Stomach (tissue), 4 donors: Measurements from ENCODE around the gene SUMO3.

Experiments
- CTCF ChIP-seq, 7 experiments: fragments of 450-650 bp in 4 of 7; fragments of 200-600 bp in 3 of 7; sonication (generic) in 3 of 7; IDR thresholded peaks; one replicate each; pipeline ENCODE4 v1.5.1; 2016 to 2019; ENCODE audit warnings: antibody characterized with exemption in 7 of 7, control low read depth in 2 of 7, mild to moderate bottlenecking in 1 of 7
- EP300 ChIP-seq: sonication (generic); formaldehyde crosslinking; IDR thresholded peaks from one replicate; pipeline ENCODE4 v1.6.1; 2017; ENCODE audit warnings: antibody characterized with exemption
- POLR2A ChIP-seq, 4 donors: fragments of 450-650 bp; IDR thresholded peaks; one replicate each; pipeline ENCODE4 v1.6.1; 2016; ENCODE audit warnings: antibody characterized with exemption in 4 of 4, control low read depth in 2 of 4, mild to moderate bottlenecking in 1 of 4, moderate library complexity in 1 of 4

GRCh38 chr21:44771896-44772525 lies 45.9 kb downstream of the SUMO3 start:
- no peak for TF ChIP-seq CTCF (IDR thresholded peaks at IDR 0.05)
- TF ChIP-seq POLR2A (IDR thresholded peaks at IDR 0.05), result no peak
- TF ChIP-seq EP300, result no peak
